ENCODE results near the gene NTNG1.
"Not testable (repeated sequence)": the region's sequence is repeated elsewhere in the genome, so short reads cannot be mapped to it uniquely, and the experiment has no call there.

The NTNG1 gene

GRCh38 chr1:107140703-107141490 is at the start of gene NTNG1:
Gene NTNG1 (plus strand): TSS chr1:107141039.
- peak; percentile 2 for DNase-seq

DNA sequence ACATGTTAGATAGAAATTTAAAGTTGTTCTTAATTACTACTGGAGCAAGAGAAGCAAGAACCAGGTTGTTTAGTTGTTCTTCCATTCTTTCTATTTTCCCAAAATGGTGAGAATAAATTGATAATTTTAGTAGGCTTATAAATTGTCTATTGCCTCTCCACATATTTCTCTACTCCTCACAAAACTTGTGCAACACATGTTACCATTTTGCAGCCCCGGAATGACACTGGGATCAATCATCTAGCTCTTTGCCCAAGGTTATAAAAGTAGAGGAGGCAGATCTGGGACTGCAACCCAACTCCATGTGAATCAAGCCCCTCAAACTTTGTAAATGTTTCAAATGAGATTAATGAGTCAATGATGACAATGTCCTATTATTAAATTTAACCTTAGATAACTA is 49.4 kb upstream of the NTNG1 start:
- DNase-seq, result no peak

- DNase-seq, result not testable (repeated sequence)
These were observed 47.4 kb upstream of the NTNG1 start for GRCh38 chr1:107093395-107093794.

- no peak for DNase-seq
These were observed 45.2 kb upstream of the NTNG1 start for GRCh38 chr1:107095647-107096046.

- no peak for DNase-seq
These were observed 44.1 kb upstream of the NTNG1 start for GRCh38 chr1:107096690-107097089.

- no peak for DNase-seq
These were observed 41.9 kb upstream of the NTNG1 start for GRCh38 chr1:107098961-107099360.

GRCh38 chr1:107100331-107100984 is 40.4 kb upstream of the NTNG1 start:
- DNase-seq, result no peak

GRCh38 chr1:107105914-107106313 is 34.9 kb upstream of the NTNG1 start:
- no peak for DNase-seq

GRCh38 chr1:107110326-107110725 is 30.5 kb upstream of the NTNG1 start:
- DNase-seq, result no peak

GRCh38 chr1:107116306-107116790 is 24.5 kb upstream of the NTNG1 start:
- no peak for DNase-seq

DNA sequence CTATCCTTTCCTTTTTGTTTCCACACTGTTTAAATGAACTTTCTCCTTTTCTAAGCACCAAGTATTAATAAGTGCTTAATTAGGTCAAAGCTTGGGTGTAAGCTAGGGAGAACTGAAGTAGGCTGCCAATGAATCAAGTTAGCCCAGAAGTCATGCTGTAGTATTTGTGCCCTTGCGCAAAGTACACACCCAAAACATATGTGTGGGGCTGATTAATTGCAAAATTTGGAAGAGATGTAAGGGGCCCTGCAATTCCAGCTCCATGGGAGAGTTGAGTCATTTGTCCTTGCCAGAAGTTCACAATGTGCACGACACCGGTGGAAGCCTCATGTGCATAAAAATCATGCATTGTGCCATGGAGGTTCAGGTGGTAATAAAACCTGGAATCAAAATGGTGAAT is 18.6 kb upstream of the NTNG1 start:
- no peak for DNase-seq

- DNase-seq, result no peak
These were observed 17.1 kb upstream of the NTNG1 start for GRCh38 chr1:107123741-107124140.

- no peak for DNase-seq
These were observed 16.1 kb upstream of the NTNG1 start for GRCh38 chr1:107124694-107125093.

DNA sequence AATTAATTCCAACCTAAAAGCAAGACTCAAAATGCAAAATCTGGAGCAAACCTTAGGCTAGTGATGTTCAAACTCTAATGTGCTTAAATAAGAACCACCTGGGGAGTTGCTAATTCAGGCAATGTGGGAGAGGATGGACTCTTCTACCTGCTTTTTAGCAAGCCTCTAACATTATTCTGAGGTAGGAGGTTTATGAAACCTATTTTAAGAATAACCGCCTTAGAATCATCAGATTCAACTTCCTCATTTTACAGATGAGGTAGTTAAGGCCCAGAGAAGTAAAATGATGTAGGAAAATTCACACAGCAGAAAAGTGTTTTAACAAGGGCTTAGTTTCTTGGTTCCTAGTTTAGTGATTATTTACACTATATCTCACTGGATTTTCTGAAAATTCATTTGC is 8.6 kb upstream of the NTNG1 start:
- DNase-seq, result no peak

DNA sequence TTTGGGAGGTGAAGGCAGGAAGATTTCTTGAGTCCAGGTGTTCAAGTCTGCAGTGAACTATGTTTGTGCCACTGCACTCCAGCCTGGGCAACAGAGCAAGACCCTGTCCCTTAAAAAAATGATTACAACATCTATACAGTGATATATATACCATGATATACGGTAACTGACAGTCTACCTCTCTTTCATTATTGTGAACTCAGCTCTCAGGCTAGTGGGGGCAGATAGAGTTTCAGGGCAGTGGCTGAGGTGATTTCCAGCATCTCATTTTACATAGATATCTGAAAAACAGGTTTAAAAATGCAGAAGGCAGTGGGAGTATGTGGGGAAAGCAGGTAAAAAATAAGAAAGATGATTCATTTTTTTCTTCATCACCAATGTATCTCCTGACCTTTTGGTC is 8.1 kb upstream of the NTNG1 start:
- DNase-seq, result no peak

- no peak for DNase-seq
These were observed 5.4 kb upstream of the NTNG1 start for GRCh38 chr1:107135463-107135862.

DNA sequence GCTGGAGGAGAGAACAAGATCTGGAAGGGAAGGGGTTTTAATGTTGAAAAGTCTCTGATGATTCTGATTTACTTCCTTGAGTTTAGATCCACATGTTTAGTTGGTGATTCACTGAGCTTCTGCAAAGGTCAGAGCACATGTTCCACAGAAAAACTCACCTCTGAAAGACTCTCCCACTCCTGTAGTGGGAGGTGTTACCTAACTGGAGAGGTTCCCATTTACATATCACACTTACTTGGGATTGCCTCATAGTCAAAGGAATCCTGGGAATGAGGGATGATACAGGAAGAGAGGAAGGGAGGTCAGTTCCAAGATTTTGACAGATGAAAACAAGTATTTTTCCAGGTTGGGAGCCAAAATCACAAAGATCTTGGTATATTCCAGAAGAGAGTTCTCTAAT is 2.7 kb upstream of the NTNG1 start:
- no peak for DNase-seq

GRCh38 chr1:107138767-107139445 is 1.9 kb upstream of the NTNG1 start:
- DNase-seq, result no peak

DNA sequence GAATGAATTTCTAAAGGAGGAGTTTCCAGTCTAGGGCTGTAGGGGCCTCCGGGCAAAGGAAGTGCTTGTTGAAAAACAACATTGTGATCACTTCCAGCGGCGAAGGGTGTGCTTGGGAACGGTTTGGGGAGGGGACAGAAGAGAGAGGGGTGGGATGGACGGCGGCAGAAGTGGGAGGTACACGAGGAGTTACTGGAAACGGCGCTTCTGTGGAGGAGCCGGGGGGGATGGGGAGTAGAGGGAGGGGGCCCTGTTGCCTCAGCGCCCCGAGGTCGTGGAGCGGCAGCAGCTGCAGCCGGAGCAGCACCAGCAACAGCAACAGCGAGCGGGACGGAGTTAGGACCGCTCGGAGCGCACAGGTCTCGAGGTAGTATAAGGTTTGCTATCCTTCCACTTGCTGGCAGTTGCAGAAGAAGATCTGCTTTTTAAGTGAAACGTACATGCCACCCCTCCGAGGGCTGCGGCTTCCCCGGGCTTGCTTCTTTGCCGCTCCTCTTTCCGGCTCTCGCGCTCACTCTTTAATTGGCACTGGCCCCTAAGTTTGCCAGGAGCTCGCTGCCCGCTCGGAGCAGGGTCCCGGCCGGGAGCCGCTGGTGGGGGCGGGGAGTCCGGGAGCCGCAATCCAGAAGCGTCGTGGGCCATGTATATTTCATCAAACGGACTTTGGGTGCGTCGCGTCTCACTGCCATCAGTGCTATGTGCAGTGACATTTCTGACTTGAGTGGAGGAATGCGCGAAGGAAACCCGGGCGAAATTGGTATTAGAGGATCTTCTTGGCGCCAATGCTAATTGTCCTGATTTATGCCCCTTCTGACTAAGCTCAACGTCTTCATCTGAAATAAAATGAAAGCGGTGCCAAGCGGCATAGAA is 771 bp upstream of the NTNG1 start:
- peak; percentile 8 for DNase-seq

- peak; percentile 4 for DNase-seq
These were observed 770 bp downstream of the NTNG1 start for GRCh38 chr1:107141491-107142126.

DNA sequence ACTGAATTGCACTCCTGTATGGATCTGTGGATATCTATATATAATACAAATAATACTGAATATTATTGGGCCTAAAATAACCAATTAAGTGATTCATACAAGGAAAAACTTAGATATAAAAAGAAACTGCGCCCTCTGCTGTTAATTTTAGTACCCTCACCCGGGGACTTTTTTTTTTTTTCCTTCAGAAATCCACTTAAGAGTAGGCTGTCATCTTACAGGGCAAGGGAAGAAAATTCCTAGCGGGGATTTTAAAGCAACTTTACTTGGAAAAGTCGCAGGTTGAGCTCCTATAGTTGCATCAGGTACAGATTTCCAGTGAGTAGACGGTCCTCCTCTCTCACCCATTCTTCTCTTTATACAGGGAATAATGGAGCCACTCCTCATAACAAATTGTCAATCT is 1.3 kb downstream of the NTNG1 start:
- no peak for DNase-seq

- DNase-seq, result no peak
These were observed 1.8 kb downstream of the NTNG1 start for GRCh38 chr1:107142666-107143065.

All from activated naive CD4-positive, alpha-beta T cell treated with Interleukin-2 at 50 U/mL for 16 hours (primary cell).